GM12878 (cell line): Measurements from ENCODE around the gene P4HA3. TPM values are rescaled to one million over a fixed set of nuclear protein-coding genes. Genes with fewer than 3 reads are reported as not detected.

Experiments used
- ATAC-seq: fragments of 200-7000 bp; cut with Tn5 transposase; 3 replicates; pipeline ENCODE4 v1.9.1; 2020; ENCODE audit warnings: mild to moderate bottlenecking, moderate library complexity
- BruUV-seq: library from RNA; stranded (reverse); fragments of 400-500 nt; replicated peaks from 2 replicates; lab custom pipeline; 2021; lab: Mats Ljungman, UMichigan
- CTCF ChIA-PET: fragments of 300-600 bp; sonication (Branson Sonifier 250); formaldehyde crosslinking; extraction: SDS; loops from one replicate; lab custom pipeline; 2021; ENCODE audit warnings: inconsistent platforms; lab: Yijun Ruan, JAX
- POLR2A ChIA-PET: fragments of 350-600 bp; formaldehyde crosslinking; extraction: SDS; loops from one replicate; lab custom pipeline; 2021; ENCODE audit warnings: inconsistent platforms; lab: Charles Lee
- RAD21 ChIA-PET: fragments of 300-600 bp; sonication (Branson Sonifier 250); formaldehyde crosslinking; loops from one replicate; lab custom pipeline; 2023; ENCODE audit warnings: antibody characterized with exemption; ENCODE audit not compliant: unreplicated experiment; lab: Charles Lee
- SMC1A ChIA-PET: fragments of 300-600 bp; sonication (Branson Sonifier 250); formaldehyde crosslinking; loops from one replicate; lab custom pipeline; 2023; ENCODE audit not compliant: unreplicated experiment, uncharacterized antibody; lab: Charles Lee
- DNase-seq: peaks from one replicate; pipeline ENCODE4 v3.0.0-alpha.2; 2011; ENCODE audit warnings: low read depth, low spot score
- FAIRE-seq: peaks from 3 replicates; lab custom pipeline; 2011; peaks lifted over from hg19 to GRCh38; lab: Jason Lieb, UNC
- H2AFZ ChIP-seq: 2 replicates; pipeline ENCODE4 v1.6.0; 2011; ENCODE audit warnings: low read depth, low read length, control low read depth; ENCODE audit not compliant: control insufficient read depth
- H3K27ac ChIP-seq: 2 replicates; pipeline ENCODE4 v1.5.1; 2011; ENCODE audit warnings: control low read depth; ENCODE audit not compliant: control insufficient read depth, insufficient read depth
- H3K27me3 ChIP-seq, 2 experiments: replicated peaks in 1 of 2; 2 replicates each; pipeline versions ENCODE4 v1.6.0 to v1.6.1; 2011; ENCODE audit warnings: low read length in 1 of 2; ENCODE audit not compliant: control insufficient read depth in 2 of 2, insufficient read depth in 2 of 2
- H3K36me3 ChIP-seq, 2 experiments: 2 replicates each; pipeline ENCODE4 v1.5.1; 2011; ENCODE audit warnings: low read length in 1 of 2; ENCODE audit not compliant: control insufficient read depth in 2 of 2, insufficient read depth in 2 of 2
- H3K4me1 ChIP-seq: 2 replicates; pipeline ENCODE4 v1.6.1; 2011; ENCODE audit warnings: mild to moderate bottlenecking, low read length, moderate library complexity, mixed read lengths; ENCODE audit not compliant: control insufficient read depth, insufficient read depth
- H3K4me2 ChIP-seq: 2 replicates; pipeline ENCODE4 v1.6.0; 2011; ENCODE audit warnings: control low read depth; ENCODE audit not compliant: control insufficient read depth, insufficient read depth
- H3K4me3 ChIP-seq: fragments of 200-600 bp; sonication (generic); 2 replicates; pipeline ENCODE4 v1.5.1; 2016
- H3K79me2 ChIP-seq: 2 replicates; pipeline ENCODE4 v1.6.0; 2011; ENCODE audit warnings: low read length; ENCODE audit not compliant: control insufficient read depth, insufficient read depth
- H3K9ac ChIP-seq: 2 replicates; pipeline ENCODE4 v1.8.0; 2011; ENCODE audit warnings: low read length, control low read depth, mixed read lengths; ENCODE audit not compliant: control insufficient read depth, insufficient read depth
- H3K9me3 ChIP-seq: replicated peaks from 3 replicates; pipeline ENCODE4 v1.5.1; 2011; ENCODE audit warnings: mild to moderate bottlenecking, low read length; ENCODE audit not compliant: control insufficient read depth, insufficient read depth
- H4K20me1 ChIP-seq: 2 replicates; pipeline ENCODE4 v1.6.0; 2011; ENCODE audit not compliant: control insufficient read depth, insufficient read depth
- BCL11A ChIP-seq: IDR thresholded peaks from 2 replicates; pipeline ENCODE4 v1.6.1; 2011; ENCODE audit warnings: low read depth, low read length
- CREB1 ChIP-seq: IDR thresholded peaks from 2 replicates; pipeline ENCODE4 v1.6.1; 2012; ENCODE audit warnings: low read depth, mild to moderate bottlenecking, inconsistent platforms
- E2F4 ChIP-seq: IDR thresholded peaks from 2 replicates; pipeline ENCODE4 v1.6.1; 2012; ENCODE audit warnings: low read depth, low read length, improper control_type of control experiment
- FOXK2 ChIP-seq: fragments of 450-650 bp; IDR thresholded peaks from 2 replicates; pipeline ENCODE4 v1.6.1; 2017; ENCODE audit warnings: mild to moderate bottlenecking, moderate library complexity
- MEF2B ChIP-seq: fragments of 450-650 bp; IDR thresholded peaks from 2 replicates; pipeline ENCODE4 v1.6.1; 2018; ENCODE audit warnings: mild to moderate bottlenecking, moderate library complexity; ENCODE audit not compliant: partially characterized antibody, poor library complexity, severe bottlenecking
- PAX5 ChIP-seq: IDR thresholded peaks from 2 replicates; pipeline ENCODE4 v1.6.1; 2011; ENCODE audit warnings: low read depth, low read length, borderline replicate concordance
- PBX3 ChIP-seq: IDR thresholded peaks from 2 replicates; pipeline ENCODE4 v1.6.1; 2011; ENCODE audit warnings: mild to moderate bottlenecking, low read depth, low read length, moderate library complexity; ENCODE audit not compliant: insufficient replicate concordance
- POLR2A ChIP-seq: IDR thresholded peaks from 2 replicates; pipeline ENCODE4 v1.6.1; 2011; ENCODE audit warnings: low read depth, mild to moderate bottlenecking, low read length
- SIN3A ChIP-seq: IDR thresholded peaks from 2 replicates; pipeline ENCODE4 v1.6.1; 2012; ENCODE audit warnings: low read depth, low read length, improper control_type of control experiment
- WGBS: methylation state at CpG from one replicate; pipeline ENCODE4 v1.1.6; 2016; ENCODE audit warnings: low lambda C conversion rate; ENCODE audit not compliant: insufficient replicate concordance, insufficient coverage; ENCODE audit errors: missing lambda C conversion rate; 5-methylcytosine and 5-hydroxymethylcytosine counted together
- in situ Hi-C: fragments of 300-500 bp; cut with MboI; formaldehyde crosslinking; loops from 9 replicates; pipeline ENCODE4 v1.14.3; 2018; ENCODE audit warnings: mixed read lengths
- intact Hi-C: fragments of 100-400 bp; cut with micrococcal nuclease; formaldehyde crosslinking; loops from one replicate; pipeline ENCODE4 v1.14.2; 2022; ENCODE audit not compliant: unreplicated experiment
- polyA plus RNA-seq, 11 experiments: library from polyadenylated mRNA; depleted of rRNA in 4 of 11; unstranded in 6 of 11; stranded (reverse) in 5 of 11; fragments of >200 nt; fragmentation: Nextera tagmentation in 4 of 11; fragmentation: Illumina TruSeq in 1 of 11; extraction: Ambion mirVana in 4 of 11; extraction: Trizol in 1 of 11; gene quantifications; 1 replicate in 1 of 11; 2 replicates in 10 of 11; pipeline versions ENCODE4 v1.2.1 to v1.2.3, GENCODE V29; 2011 to 2016; ENCODE audit warnings: inconsistent platforms in 2 of 11, missing spikeins in 2 of 11, low read depth in 1 of 11
- total RNA-seq, 4 experiments: library from RNA; depleted of rRNA in 3 of 4; stranded (reverse); fragments of >200 nt in 3 of 4; fragmentation: Illumina TruSeq in 1 of 4; extraction: Trizol in 1 of 4; gene quantifications; 2 replicates each; pipeline versions ENCODE4 v1.2.1 to v1.2.3, GENCODE V29; 2013 to 2021

The P4HA3 gene
- total and polyA plus RNA-seq, 10 of the 15 experiments (the other 5 are each of a cell fraction or from before 2014, with no cell fraction given), result 0.08 TPM; not detected in 9

- WGBS, result 100% methylated on average over 2 of the region's 2 CpGs
- ChIA-PET CTCF (interaction anchor here (0.7 to 2.9 kb wide), 3 partner anchors 15 to 410 kb away, joined by 3 to 11 read pairs (median 3); no protein-coding TSS in a partner anchor), POLR2A (no interaction called here), SMC1A (interaction anchor here (0.6 to 1.3 kb wide), 4 partner anchors 14 to 425 kb away, joined by 3 read pairs; no protein-coding TSS in a partner anchor)
- H3K4me1 ChIP-seq, result no peaks in the 10 kb centered on the region
- BruUV-seq, result no TSS peak
- H3K79me2 ChIP-seq, result no peaks in the 10 kb centered on the region
- no peaks in the 10 kb centered on the region for H3K9me3 ChIP-seq
- peaks cover 0 to 8% of the 10 kb centered on the region in 2 experiments; a peak in 2 of 4 replicates for H3K36me3 ChIP-seq
- DNase-seq, result no peak
- no peak overlapping the region for H2AFZ ChIP-seq
- no peaks in the 10 kb centered on the region for H4K20me1 ChIP-seq
- H3K9ac ChIP-seq, result no peak overlapping the region
- no peak for TF ChIP-seq MEF2B
- TF ChIP-seq, all 136 proteins: peak for 0
- RAD21 ChIA-PET, result interaction anchor here (1.4 kb wide), 1 partner anchor 273 kb away, joined by 3 read pairs; no protein-coding TSS in a partner anchor
- H3K4me3 ChIP-seq, result no peak overlapping the region
- no peak for ATAC-seq
- H3K27ac ChIP-seq, result no peak overlapping the region
- in situ Hi-C loops, result no loop called here
- H3K27me3 ChIP-seq, result no peaks in the 10 kb centered on the region
- intact Hi-C loops, result no loop called here
- FAIRE-seq, result no peak
- no peak overlapping the region for H3K4me2 ChIP-seq
Measured at GRCh38 chr11:74237541-74237940, 73.9 kb downstream of the P4HA3 start.

GRCh38 chr11:74235121-74235520, 76.3 kb downstream of the P4HA3 start:
- no peaks in the 10 kb centered on the region for H3K79me2 ChIP-seq
- BruUV-seq, result no TSS peak
- POLR2A ChIA-PET, result interaction anchor here (0.6 kb wide), 1 partner anchor 269 kb away, joined by 3 read pairs; no protein-coding TSS in a partner anchor

More at GRCh38 chr11:74235121-74235520, 76.3 kb downstream of the P4HA3 start:
- H3K9me3 ChIP-seq, result no peaks in the 10 kb centered on the region
- no peak for FAIRE-seq
- no peak overlapping the region for H3K9ac ChIP-seq
- no peak for DNase-seq
- SMC1A ChIA-PET, result no interaction called here
- intact Hi-C loops, result no loop called here
- H2AFZ ChIP-seq, result no peak overlapping the region
- 97% methylated on average over 4 of the region's 4 CpGs for WGBS
- no peak overlapping the region for H3K4me2 ChIP-seq
- H3K36me3 ChIP-seq, result peaks cover 0 to 8% of the 10 kb centered on the region in 2 experiments; a peak in 2 of 4 replicates
- no peak for ATAC-seq
- RAD21 ChIA-PET, result no interaction called here
- no peaks in the 10 kb centered on the region for H3K27me3 ChIP-seq
- no peak overlapping the region for H3K27ac ChIP-seq
- no peaks in the 10 kb centered on the region for H3K4me1 ChIP-seq
- H3K4me3 ChIP-seq, result no peak overlapping the region
- CTCF ChIA-PET, result no interaction called here
- H4K20me1 ChIP-seq, result no peaks in the 10 kb centered on the region
- no peak for TF ChIP-seq FOXK2
- no peak for TF ChIP-seq E2F4
- no peak for TF ChIP-seq PBX3
- no peak for TF ChIP-seq PAX5
- TF ChIP-seq SIN3A, result no peak
- TF ChIP-seq CREB1, result no peak
- TF ChIP-seq BCL11A, result no peak
- TF ChIP-seq POLR2A, result no peak
- in situ Hi-C loops, result no loop called here
